OCI-LY3 (cell line): ENCODE measurements around the gene ANO6.

Source experiments
- H2AFZ ChIP-seq: fragments of 200-600, 300-600 bp; shearing (Covaris generic); 2 replicates; pipeline ENCODE4 v1.6.0; 2014; ENCODE audit warnings: antibody characterized with exemption, low read depth, low read length
- H3K27ac ChIP-seq: fragments of 200-600, 300-600 bp; sonication (generic); 2 replicates; pipeline ENCODE4 v1.5.1; 2014; ENCODE audit warnings: mild to moderate bottlenecking, low read length, moderate library complexity, mixed read lengths
- H3K27me3 ChIP-seq: fragments of 200-600, 300-600 bp; sonication (generic); 2 replicates; pipeline ENCODE4 v1.6.1; 2014; ENCODE audit warnings: low read depth, low read length, mixed read lengths
- H3K36me3 ChIP-seq: fragments of 200-600, 300-600 bp; sonication (generic); replicated peaks from 2 replicates; pipeline ENCODE3; 2014; ENCODE audit warnings: low read depth, low read length, mixed read lengths
- H3K4me1 ChIP-seq: fragments of 300-600, 200-600 bp; sonication (generic); 2 replicates; pipeline ENCODE4 v1.6.1; 2014; ENCODE audit warnings: low read length, mixed read lengths
- H3K4me2 ChIP-seq: fragments of 200-600, 300-600 bp; sonication (generic); 2 replicates; pipeline ENCODE4 v1.6.1; 2014; ENCODE audit warnings: low read length, mixed read lengths
- H3K4me3 ChIP-seq: fragments of 300-600, 200-600 bp; sonication (generic); 2 replicates; pipeline ENCODE4 v1.5.1; 2014; ENCODE audit warnings: antibody characterized with exemption, mild to moderate bottlenecking, low read length, moderate library complexity
- H3K79me2 ChIP-seq: fragments of 300-600, 200-600 bp; shearing (Covaris generic); 2 replicates; pipeline ENCODE4 v1.6.1; 2014; ENCODE audit warnings: mild to moderate bottlenecking, low read length, mixed read lengths
- H3K9ac ChIP-seq: fragments of 300-600, 200-600 bp; shearing (Covaris generic); 2 replicates; pipeline ENCODE4 v1.6.0; 2014; ENCODE audit warnings: mild to moderate bottlenecking, low read length, moderate library complexity
- H3K9me3 ChIP-seq: fragments of 200-600, 300-600 bp; shearing (Covaris generic); 2 replicates; pipeline ENCODE4 v1.6.1; 2014; ENCODE audit warnings: low read length, mixed read lengths; ENCODE audit not compliant: insufficient read depth
- H4K20me1 ChIP-seq: fragments of 200-600, 300-600 bp; sonication (generic); 2 replicates; pipeline ENCODE4 v1.6.1; 2016; ENCODE audit warnings: low read length, mixed read lengths; ENCODE audit not compliant: insufficient read depth
- CTCF ChIP-seq: fragments of 200-600, 300-600 bp; sonication (generic); IDR thresholded peaks from 2 replicates; pipeline ENCODE4 v1.5.1; 2014; ENCODE audit warnings: antibody characterized with exemption, low read length, low read depth
- EZH2phosphoT487 ChIP-seq: fragments of 200-600 bp; shearing (Covaris generic); IDR thresholded peaks from 2 replicates; pipeline ENCODE4 v1.6.1; 2018; ENCODE audit warnings: antibody characterized with exemption, mixed run types, low read depth

ANO6 gene

DNA sequence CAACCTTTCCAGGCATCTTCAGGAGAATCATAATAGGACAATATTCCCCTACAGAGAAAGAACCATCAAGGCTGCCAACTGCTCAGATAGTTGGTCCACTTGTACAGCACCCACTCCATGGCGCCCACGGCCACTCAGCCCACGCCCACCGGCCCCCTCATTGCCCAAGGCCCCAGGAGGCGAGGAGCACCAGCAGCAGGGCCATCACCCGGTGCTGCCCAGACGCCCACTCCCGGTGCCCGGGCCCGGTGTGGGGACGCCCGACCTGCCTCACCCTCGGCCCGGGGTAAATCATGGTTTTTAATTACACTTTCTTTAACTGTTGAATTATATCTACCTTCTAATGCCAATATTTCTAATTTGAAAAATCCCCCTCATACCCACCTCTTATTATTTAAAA, 41.3 kb upstream of the ANO6 start:
- H3K27ac ChIP-seq = no peak overlapping the region
- H3K4me2 ChIP-seq = no peak overlapping the region
- no peaks in the 10 kb centered on the region for H3K4me1 ChIP-seq
- no peak overlapping the region for H3K4me3 ChIP-seq
- no peaks in the 10 kb centered on the region for H3K36me3 ChIP-seq
- H2AFZ ChIP-seq = no peak overlapping the region
- TF ChIP-seq CTCF = no peak
- H3K9ac ChIP-seq = no peak overlapping the region
- H3K79me2 ChIP-seq = no peaks in the 10 kb centered on the region
- peaks cover 6% of the 10 kb centered on the region; the same call in 1 of the 2 replicates for H3K9me3 ChIP-seq
- H3K27me3 ChIP-seq = no peaks in the 10 kb centered on the region
- H4K20me1 ChIP-seq = no peaks in the 10 kb centered on the region

DNA sequence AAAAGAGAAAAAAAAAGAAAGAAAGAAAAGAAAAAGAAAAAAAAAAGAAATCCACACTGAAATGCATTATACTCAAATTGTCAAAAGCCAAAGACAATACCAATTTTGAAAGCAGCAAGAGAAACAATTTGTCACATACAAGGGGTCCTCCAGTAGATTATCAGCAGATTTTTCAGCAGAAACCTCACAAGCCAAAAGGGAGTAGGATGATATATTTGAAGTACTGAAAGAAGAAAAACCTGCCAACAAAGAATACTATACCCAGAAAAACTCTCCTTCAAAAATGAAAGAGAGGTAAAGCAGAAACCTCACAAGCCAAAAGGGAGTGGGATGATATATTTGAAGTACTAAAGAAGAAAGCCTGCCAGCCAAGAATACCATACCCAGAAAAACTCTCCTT, 37.1 kb upstream of the ANO6 start:
- Histone ChIP-seq H2AFZ (no peak overlapping the region), H3K27me3 (no peaks in the 10 kb centered on the region), H3K4me2 (no peak overlapping the region), H3K9me3 (peaks cover 6% of the 10 kb centered on the region; the same call in 1 of the 2 replicates), H3K27ac (no peak overlapping the region), H3K79me2 (no peaks in the 10 kb centered on the region), H3K4me3 (no peak overlapping the region), H3K4me1 (no peaks in the 10 kb centered on the region), H3K36me3 (no peaks in the 10 kb centered on the region), H3K9ac (no peak overlapping the region), H4K20me1 (no peaks in the 10 kb centered on the region)
- TF ChIP-seq CTCF (no peak), EZH2phosphoT487 (no peak)

GRCh38 chr12:45182511-45182910, 33.4 kb upstream of the ANO6 start:
- Histone ChIP-seq H3K4me3 (no peak overlapping the region), H3K4me2 (no peak overlapping the region), H3K27ac (no peak overlapping the region), H3K4me1 (peaks cover 14% of the 10 kb centered on the region), H3K27me3 (no peaks in the 10 kb centered on the region), H3K9me3 (0 out of 2 replicates have a peak, but pooled peaks cover 6% of the 10 kb centered on the region), H3K79me2 (no peaks in the 10 kb centered on the region), H2AFZ (no peak overlapping the region), H3K36me3 (no peaks in the 10 kb centered on the region), H4K20me1 (no peaks in the 10 kb centered on the region), H3K9ac (no peak overlapping the region)
- TF ChIP-seq CTCF (no peak), EZH2phosphoT487 (no peak)

- Histone ChIP-seq H3K9ac (no peak overlapping the region), H3K27me3 (no peaks in the 10 kb centered on the region), H3K36me3 (no peaks in the 10 kb centered on the region), H3K4me3 (no peak overlapping the region), H3K79me2 (no peaks in the 10 kb centered on the region), H4K20me1 (no peaks in the 10 kb centered on the region), H2AFZ (no peak overlapping the region), H3K4me1 (peaks cover 14% of the 10 kb centered on the region), H3K27ac (no peak overlapping the region), H3K9me3 (0 out of 2 replicates have a peak, but pooled peaks cover 6% of the 10 kb centered on the region), H3K4me2 (no peak overlapping the region)
- no peak for TF ChIP-seq EZH2phosphoT487
- TF ChIP-seq CTCF = peak; percentile 47
These were observed 32.6 kb upstream of the ANO6 start for GRCh38 chr12:45183246-45183645.
